Measurements from ENCODE around the gene PTPRD.

DNA sequence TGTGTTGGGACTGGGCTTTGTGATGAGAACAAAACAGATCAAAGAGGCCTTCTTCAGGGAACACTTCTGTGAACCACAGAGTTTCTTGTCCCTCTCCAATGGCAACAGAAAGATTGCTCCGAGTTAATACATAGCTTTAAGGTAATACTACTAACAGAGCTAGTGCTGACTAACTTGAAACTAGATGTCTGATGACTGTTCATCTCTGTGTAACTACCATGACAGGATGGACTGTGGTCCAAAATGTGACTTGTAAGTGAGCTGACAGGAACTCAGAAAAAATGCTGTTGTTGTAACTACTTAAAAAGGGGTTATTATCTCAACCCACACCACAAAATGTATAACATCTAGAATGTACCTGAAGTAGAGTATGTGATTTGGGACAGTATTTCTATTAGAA is 2183.0 kb downstream of the PTPRD start:
- TF ChIP-seq, protein P1, sequence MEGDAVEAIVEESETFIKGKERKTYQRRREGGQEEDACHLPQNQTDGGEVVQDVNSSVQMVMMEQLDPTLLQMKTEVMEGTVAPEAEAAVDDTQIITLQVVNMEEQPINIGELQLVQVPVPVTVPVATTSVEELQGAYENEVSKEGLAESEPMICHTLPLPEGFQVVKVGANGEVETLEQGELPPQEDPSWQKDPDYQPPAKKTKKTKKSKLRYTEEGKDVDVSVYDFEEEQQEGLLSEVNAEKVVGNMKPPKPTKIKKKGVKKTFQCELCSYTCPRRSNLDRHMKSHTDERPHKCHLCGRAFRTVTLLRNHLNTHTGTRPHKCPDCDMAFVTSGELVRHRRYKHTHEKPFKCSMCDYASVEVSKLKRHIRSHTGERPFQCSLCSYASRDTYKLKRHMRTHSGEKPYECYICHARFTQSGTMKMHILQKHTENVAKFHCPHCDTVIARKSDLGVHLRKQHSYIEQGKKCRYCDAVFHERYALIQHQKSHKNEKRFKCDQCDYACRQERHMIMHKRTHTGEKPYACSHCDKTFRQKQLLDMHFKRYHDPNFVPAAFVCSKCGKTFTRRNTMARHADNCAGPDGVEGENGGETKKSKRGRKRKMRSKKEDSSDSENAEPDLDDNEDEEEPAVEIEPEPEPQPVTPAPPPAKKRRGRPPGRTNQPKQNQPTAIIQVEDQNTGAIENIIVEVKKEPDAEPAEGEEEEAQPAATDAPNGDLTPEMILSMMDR (conservative IDR thresholded peaks at IDR 0.05; ENCODE audit: low read depth in 2 of 2), result no peak
- TF ChIP-seq, protein P2, sequence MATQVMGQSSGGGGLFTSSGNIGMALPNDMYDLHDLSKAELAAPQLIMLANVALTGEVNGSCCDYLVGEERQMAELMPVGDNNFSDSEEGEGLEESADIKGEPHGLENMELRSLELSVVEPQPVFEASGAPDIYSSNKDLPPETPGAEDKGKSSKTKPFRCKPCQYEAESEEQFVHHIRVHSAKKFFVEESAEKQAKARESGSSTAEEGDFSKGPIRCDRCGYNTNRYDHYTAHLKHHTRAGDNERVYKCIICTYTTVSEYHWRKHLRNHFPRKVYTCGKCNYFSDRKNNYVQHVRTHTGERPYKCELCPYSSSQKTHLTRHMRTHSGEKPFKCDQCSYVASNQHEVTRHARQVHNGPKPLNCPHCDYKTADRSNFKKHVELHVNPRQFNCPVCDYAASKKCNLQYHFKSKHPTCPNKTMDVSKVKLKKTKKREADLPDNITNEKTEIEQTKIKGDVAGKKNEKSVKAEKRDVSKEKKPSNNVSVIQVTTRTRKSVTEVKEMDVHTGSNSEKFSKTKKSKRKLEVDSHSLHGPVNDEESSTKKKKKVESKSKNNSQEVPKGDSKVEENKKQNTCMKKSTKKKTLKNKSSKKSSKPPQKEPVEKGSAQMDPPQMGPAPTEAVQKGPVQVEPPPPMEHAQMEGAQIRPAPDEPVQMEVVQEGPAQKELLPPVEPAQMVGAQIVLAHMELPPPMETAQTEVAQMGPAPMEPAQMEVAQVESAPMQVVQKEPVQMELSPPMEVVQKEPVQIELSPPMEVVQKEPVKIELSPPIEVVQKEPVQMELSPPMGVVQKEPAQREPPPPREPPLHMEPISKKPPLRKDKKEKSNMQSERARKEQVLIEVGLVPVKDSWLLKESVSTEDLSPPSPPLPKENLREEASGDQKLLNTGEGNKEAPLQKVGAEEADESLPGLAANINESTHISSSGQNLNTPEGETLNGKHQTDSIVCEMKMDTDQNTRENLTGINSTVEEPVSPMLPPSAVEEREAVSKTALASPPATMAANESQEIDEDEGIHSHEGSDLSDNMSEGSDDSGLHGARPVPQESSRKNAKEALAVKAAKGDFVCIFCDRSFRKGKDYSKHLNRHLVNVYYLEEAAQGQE (IDR thresholded peaks at IDR 0.05; ENCODE audit: unreplicated experiment), result no peak
